MG63 (cell line): ENCODE measurements around the gene DHRS7B. TPM values are rescaled to one million over a fixed set of nuclear protein-coding genes. Genes with fewer than 3 reads are reported as not detected.
"Not testable (repeated sequence)": the region's sequence is repeated elsewhere in the genome, so short reads cannot be mapped to it uniquely, and the experiment has no call there.

Source experiments
- DNase-seq: peaks from one replicate; pipeline ENCODE4 v3.0.0-alpha.2; 2020
- H3K27me3 ChIP-seq: fragments of 250-450 bp; sonication (Bioruptor Pico); 2 replicates; pipeline ENCODE4 v1.5.1; 2020; ENCODE audit warnings: mild to moderate bottlenecking, moderate library complexity
- H3K36me3 ChIP-seq: fragments of 250-450 bp; sonication (Bioruptor Pico); 2 replicates; pipeline ENCODE4 v1.5.1; 2020; ENCODE audit warnings: mild to moderate bottlenecking, moderate library complexity
- H3K4me3 ChIP-seq: fragments of 250-450 bp; sonication (Bioruptor Pico); 2 replicates; pipeline ENCODE4 v1.5.1; 2020; ENCODE audit warnings: mild to moderate bottlenecking, moderate library complexity
- H3K9me3 ChIP-seq: fragments of 250-450 bp; sonication (Bioruptor Pico); 2 replicates; pipeline ENCODE4 v1.5.1; 2020; ENCODE audit warnings: mild to moderate bottlenecking, moderate library complexity
- total RNA-seq: library from RNA; depleted of rRNA; stranded (reverse); fragments of >200 nt; shearing (Covaris generic); gene quantifications from 2 replicates; pipeline ENCODE4 v1.2.3, GENCODE V29; 2014; ENCODE audit warnings: low replicate concordance

Gene DHRS7B
- total RNA-seq, 1 experiment from 2014 or later = 16.5 TPM

- Histone ChIP-seq H3K27me3 (no peaks in the 10 kb centered on the region), H3K9me3 (no peaks in the 10 kb centered on the region), H3K4me3 (no peak overlapping the region), H3K36me3 (no peaks in the 10 kb centered on the region)
- no peak for DNase-seq
These were observed 22.2 kb upstream of the DHRS7B start for GRCh38 chr17:21104608-21105007.

- Histone ChIP-seq H3K9me3 (no peaks in the 10 kb centered on the region), H3K36me3 (no peaks in the 10 kb centered on the region), H3K27me3 (no peaks in the 10 kb centered on the region), H3K4me3 (no peak overlapping the region)
- DNase-seq = no peak
These were observed 21.5 kb upstream of the DHRS7B start for GRCh38 chr17:21105064-21105894.

- Histone ChIP-seq H3K9me3 (no peaks in the 10 kb centered on the region), H3K4me3 (no peak overlapping the region), H3K36me3 (no peaks in the 10 kb centered on the region), H3K27me3 (no peaks in the 10 kb centered on the region)
- DNase-seq = no peak
These were observed 20.4 kb upstream of the DHRS7B start for GRCh38 chr17:21106316-21106715.

GRCh38 chr17:21107067-21107650 is 19.6 kb upstream of the DHRS7B start:
- not testable (repeated sequence) for DNase-seq, H3K27me3 ChIP-seq, H3K9me3 ChIP-seq, H3K4me3 ChIP-seq, H3K36me3 ChIP-seq

GRCh38 chr17:21108651-21109050 is 18.1 kb upstream of the DHRS7B start:
- DNase-seq = no peak
- no peaks in the 10 kb centered on the region for H3K36me3 ChIP-seq
- H3K27me3 ChIP-seq = no peaks in the 10 kb centered on the region
- H3K9me3 ChIP-seq = no peaks in the 10 kb centered on the region
- H3K4me3 ChIP-seq = no peak overlapping the region

GRCh38 chr17:21113049-21113690 is 13.6 kb upstream of the DHRS7B start:
- H3K9me3 ChIP-seq = no peaks in the 10 kb centered on the region
- no peaks in the 10 kb centered on the region for H3K36me3 ChIP-seq
- H3K4me3 ChIP-seq = no peak overlapping the region
- H3K27me3 ChIP-seq = no peaks in the 10 kb centered on the region
- no peak for DNase-seq

- H3K36me3 ChIP-seq = no peaks in the 10 kb centered on the region
These were observed 13.0 kb upstream of the DHRS7B start for GRCh38 chr17:21113716-21114115.

GRCh38 chr17:21114791-21115190 is 12.0 kb upstream of the DHRS7B start:
- H3K9me3 ChIP-seq, H3K4me3 ChIP-seq, DNase-seq, H3K36me3 ChIP-seq, H3K27me3 ChIP-seq: not testable (repeated sequence)

More at GRCh38 chr17:21113716-21114115, 13.0 kb upstream of the DHRS7B start:
- Histone ChIP-seq H3K9me3 (no peaks in the 10 kb centered on the region), H3K4me3 (no peak overlapping the region), H3K27me3 (no peaks in the 10 kb centered on the region)
- DNase-seq = no peak

- Histone ChIP-seq H3K4me3 (no peak overlapping the region), H3K27me3 (no peaks in the 10 kb centered on the region), H3K9me3 (no peaks in the 10 kb centered on the region), H3K36me3 (no peaks in the 10 kb centered on the region)
- DNase-seq = peak; percentile 27
These were observed 7.4 kb upstream of the DHRS7B start for GRCh38 chr17:21119247-21119918.

GRCh38 chr17:21119919-21120249 is 6.9 kb upstream of the DHRS7B start:
- Histone ChIP-seq H3K36me3 (no peaks in the 10 kb centered on the region), H3K9me3 (no peaks in the 10 kb centered on the region), H3K4me3 (no peak overlapping the region), H3K27me3 (no peaks in the 10 kb centered on the region)
- no peak for DNase-seq

- H3K27me3 ChIP-seq = no peaks in the 10 kb centered on the region
- DNase-seq = no peak
- no peaks in the 10 kb centered on the region for H3K9me3 ChIP-seq
- H3K36me3 ChIP-seq = no peaks in the 10 kb centered on the region
- no peak overlapping the region for H3K4me3 ChIP-seq
These were observed 2.7 kb upstream of the DHRS7B start for GRCh38 chr17:21124086-21124485.

GRCh38 chr17:21124517-21124916 is 2.2 kb upstream of the DHRS7B start:
- H3K27me3 ChIP-seq, H3K36me3 ChIP-seq, H3K9me3 ChIP-seq, DNase-seq, H3K4me3 ChIP-seq: not testable (repeated sequence)

- Histone ChIP-seq H3K27me3 (no peaks in the 10 kb centered on the region), H3K36me3 (no peaks in the 10 kb centered on the region), H3K9me3 (no peaks in the 10 kb centered on the region), H3K4me3 (peak overlapping the region; percentile 79; the same call in 1 of the 2 replicates)
- DNase-seq = no peak
These were observed 902 bp upstream of the DHRS7B start for GRCh38 chr17:21125862-21126261.

- Histone ChIP-seq H3K36me3 (no peaks in the 10 kb centered on the region), H3K4me3 (peak overlapping the region; percentile 79), H3K27me3 (no peaks in the 10 kb centered on the region), H3K9me3 (no peaks in the 10 kb centered on the region)
- DNase-seq = no peak
These were observed 829 bp downstream of the DHRS7B start for GRCh38 chr17:21127509-21128077.

- no peaks in the 10 kb centered on the region for H3K36me3 ChIP-seq
- no peaks in the 10 kb centered on the region for H3K9me3 ChIP-seq
- H3K27me3 ChIP-seq = no peaks in the 10 kb centered on the region
- no peak for DNase-seq
- no peak overlapping the region for H3K4me3 ChIP-seq
These were observed 2.4 kb downstream of the DHRS7B start for GRCh38 chr17:21129023-21129681.

GRCh38 chr17:21131137-21131536 is 4.4 kb downstream of the DHRS7B start:
- DNase-seq = no peak
- H3K27me3 ChIP-seq = no peaks in the 10 kb centered on the region
- H3K9me3 ChIP-seq = no peaks in the 10 kb centered on the region
- no peaks in the 10 kb centered on the region for H3K36me3 ChIP-seq
- H3K4me3 ChIP-seq = no peak overlapping the region
